Caco-2 (cell line): ENCODE results near the gene COX7A2. TPM values are rescaled to one million over a fixed set of nuclear protein-coding genes. Genes with fewer than 3 reads are reported as not detected.

Experiments
- BruUV-seq: library from RNA; stranded (reverse); fragments of 400-500 nt; replicated peaks from 2 replicates; lab custom pipeline; 2021; lab: Mats Ljungman, UMichigan
- CTCF ChIA-PET: fragments of 300-600 bp; sonication (Branson Sonifier 250); formaldehyde crosslinking; loops from one replicate; lab custom pipeline; 2022; ENCODE audit warnings: antibody characterized with exemption; lab: Charles Lee
- POLR2A ChIA-PET: fragments of 300-600 bp; sonication (Branson Sonifier 250); formaldehyde crosslinking; loops from one replicate; lab custom pipeline; 2022; ENCODE audit warnings: antibody characterized with exemption; lab: Charles Lee
- DNase-seq, 2 experiments: peaks; one replicate each; pipeline versions ENCODE4 v3.0.0 to v3.0.0-alpha.2; 2020 to 2022
- H3K27me3 ChIP-seq: replicated peaks from 2 replicates; pipeline ENCODE4 v1.6.0; 2011; ENCODE audit warnings: low read length; ENCODE audit not compliant: control insufficient read depth, insufficient read depth
- H3K36me3 ChIP-seq: 2 replicates; pipeline ENCODE4 v1.5.1; 2011; ENCODE audit warnings: low read length; ENCODE audit not compliant: control insufficient read depth, insufficient read depth
- H3K4me1 ChIP-seq: fragments of 250-450 bp; sonication (Bioruptor Pico); 2 replicates; pipeline ENCODE4 v1.5.1; 2020; ENCODE audit warnings: mild to moderate bottlenecking
- H3K4me3 ChIP-seq: 2 replicates; pipeline ENCODE4 v1.5.1; 2011; ENCODE audit warnings: low read depth, mild to moderate bottlenecking, control low read depth, low read length
- H3K9me3 ChIP-seq: fragments of 250-450 bp; sonication (Bioruptor Pico); 2 replicates; pipeline ENCODE4 v1.5.1; 2020; ENCODE audit warnings: mild to moderate bottlenecking, moderate library complexity
- H3K27ac Mint-ChIP-seq: one replicate; pipeline ENCODE4 v1.8.0; 2022; ENCODE audit warnings: mixed read lengths; ENCODE audit not compliant: unreplicated experiment
- H3K27me3 Mint-ChIP-seq: one replicate; pipeline ENCODE4 v1.8.0; 2022; ENCODE audit warnings: mixed read lengths; ENCODE audit not compliant: insufficient read depth, unreplicated experiment
- H3K36me3 Mint-ChIP-seq: one replicate; pipeline ENCODE4 v1.8.0; 2022; ENCODE audit warnings: mild to moderate bottlenecking, mixed read lengths; ENCODE audit not compliant: insufficient read depth, unreplicated experiment
- H3K4me1 Mint-ChIP-seq: one replicate; pipeline ENCODE4 v1.8.0; 2022; ENCODE audit warnings: low read depth, mixed read lengths; ENCODE audit not compliant: unreplicated experiment
- H3K4me3 Mint-ChIP-seq: one replicate; pipeline ENCODE4 v1.8.0; 2022; ENCODE audit warnings: mild to moderate bottlenecking, moderate library complexity, mixed read lengths; ENCODE audit not compliant: unreplicated experiment
- H3K9me3 Mint-ChIP-seq: one replicate; pipeline ENCODE4 v1.8.0; 2022; ENCODE audit warnings: mixed read lengths; ENCODE audit not compliant: unreplicated experiment
- CTCF ChIP-seq, 2 experiments: fragments of 200-600 bp in 1 of 2; IDR thresholded peaks; 1 replicate in 1 of 2; 2 replicates in 1 of 2; pipeline versions ENCODE4 v1.5.1 to v1.8.0; 2011 to 2022; ENCODE audit warnings: antibody characterized with exemption in 1 of 2, control low read depth in 1 of 2, inconsistent platforms in 1 of 2, low read depth in 1 of 2, low read length in 1 of 2, mild to moderate bottlenecking in 1 of 2, moderate library complexity in 1 of 2; ENCODE audit not compliant: insufficient read depth in 1 of 2, severe bottlenecking in 1 of 2, unreplicated experiment in 1 of 2
- intact Hi-C: fragments of 100-400 bp; cut with micrococcal nuclease; formaldehyde crosslinking; loops from one replicate; pipeline ENCODE4 v1.10.0; 2022; ENCODE audit not compliant: unreplicated experiment
- total RNA-seq: library from RNA; stranded (reverse); gene quantifications from 2 replicates; pipeline ENCODE4 v1.2.3, GENCODE V29; 2022

The COX7A2 gene
- total RNA-seq, 1 experiment from 2014 or later: 381 TPM

- H3K36me3 ChIP-seq: no peaks in the 10 kb centered on the region
- CTCF ChIA-PET: no interaction called here
- no peaks in the 10 kb centered on the region for H3K36me3 Mint-ChIP-seq
- no peaks in the 10 kb centered on the region for H3K9me3 ChIP-seq
- H3K4me3 ChIP-seq: no peak overlapping the region
- no peak for DNase-seq
- no peaks in the 10 kb centered on the region for H3K27me3 Mint-ChIP-seq
- POLR2A ChIA-PET: no interaction called here
- no peaks in the 10 kb centered on the region for H3K27me3 ChIP-seq
- peaks cover 7% of the 10 kb centered on the region for H3K4me1 Mint-ChIP-seq
- no peaks in the 10 kb centered on the region for H3K9me3 Mint-ChIP-seq
- H3K4me1 ChIP-seq: no peaks in the 10 kb centered on the region
- no TSS peak for BruUV-seq
- intact Hi-C loops: no loop called here
- H3K4me3 Mint-ChIP-seq: no peak overlapping the region
- H3K27ac Mint-ChIP-seq: no peak overlapping the region
- TF ChIP-seq CTCF (IDR thresholded peaks at IDR 0.05; ENCODE audit: insufficient read depth in 1 of 2, low read depth in 1 of 2, low read length in 1 of 2, severe bottlenecking in 1 of 2, unreplicated experiment in 1 of 2): no peak
Measured at GRCh38 chr6:75224303-75224926, 19.2 kb downstream of the COX7A2 start.

- TF ChIP-seq CTCF (IDR thresholded peaks at IDR 0.05; ENCODE audit: insufficient read depth in 1 of 2, low read depth in 1 of 2, low read length in 1 of 2, severe bottlenecking in 1 of 2, unreplicated experiment in 1 of 2): no peak
- POLR2A ChIA-PET: no interaction called here
- peaks cover 7% of the 10 kb centered on the region for H3K4me1 Mint-ChIP-seq
- no peak overlapping the region for H3K4me3 Mint-ChIP-seq
- H3K27me3 Mint-ChIP-seq: no peaks in the 10 kb centered on the region
- H3K9me3 Mint-ChIP-seq: no peaks in the 10 kb centered on the region
- H3K36me3 Mint-ChIP-seq: no peaks in the 10 kb centered on the region
- Histone ChIP-seq H3K9me3 (no peaks in the 10 kb centered on the region), H3K4me3 (no peak overlapping the region), H3K36me3 (no peaks in the 10 kb centered on the region), H3K4me1 (no peaks in the 10 kb centered on the region), H3K27me3 (no peaks in the 10 kb centered on the region)
- no peak overlapping the region for H3K27ac Mint-ChIP-seq
- CTCF ChIA-PET: no interaction called here
- intact Hi-C loops: no loop called here
- BruUV-seq: no TSS peak
- no peak for DNase-seq
Measured at GRCh38 chr6:75223428-75223827, 20.2 kb downstream of the COX7A2 start.

GRCh38 chr6:75222261-75222660, 21.3 kb downstream of the COX7A2 start:
- no TSS peak for BruUV-seq
- no peaks in the 10 kb centered on the region for H3K27me3 ChIP-seq
- H3K27ac Mint-ChIP-seq: no peak overlapping the region
- H3K27me3 Mint-ChIP-seq: peaks cover 3% of the 10 kb centered on the region
- no peaks in the 10 kb centered on the region for H3K9me3 ChIP-seq
- no peak for TF ChIP-seq CTCF (IDR thresholded peaks at IDR 0.05; ENCODE audit: insufficient read depth in 1 of 2, low read depth in 1 of 2, low read length in 1 of 2, severe bottlenecking in 1 of 2, unreplicated experiment in 1 of 2)
- no peaks in the 10 kb centered on the region for H3K9me3 Mint-ChIP-seq
- POLR2A ChIA-PET: no interaction called here
- H3K4me3 Mint-ChIP-seq: no peak overlapping the region
- H3K36me3 Mint-ChIP-seq: no peaks in the 10 kb centered on the region
- H3K4me3 ChIP-seq: no peak overlapping the region
- intact Hi-C loops: no loop called here
- no peaks in the 10 kb centered on the region for H3K36me3 ChIP-seq
- no peaks in the 10 kb centered on the region for H3K4me1 ChIP-seq
- H3K4me1 Mint-ChIP-seq: peaks cover 13% of the 10 kb centered on the region
- DNase-seq: no peak
- CTCF ChIA-PET: no interaction called here
